Pancreas (tissue), 10 donors: ENCODE data around the gene FMOD. TPM values are rescaled to one million over a fixed set of nuclear protein-coding genes. Genes with fewer than 3 reads are reported as not detected.

Experiments used
- ATAC-seq, 4 donors: fragments of 200-7000 bp; cut with Tn5 transposase; one replicate each; pipeline versions ENCODE4 v1.8.0 to v1.9.1; 2020; ENCODE audit warnings: mild to moderate bottlenecking in 4 of 4, moderate library complexity in 4 of 4
- DNase-seq, 6 donors: peaks; one replicate each; pipeline ENCODE4 v3.0.0-alpha.2; 2020
- FAIRE-seq: peaks from 2 replicates; lab custom pipeline; 2012; peaks lifted over from hg19 to GRCh38; lab: Jason Lieb, UNC
- H3K27ac ChIP-seq, 4 donors: fragments of 200-600 bp; sonication (generic); 1 replicate in 3 of 4; 2 replicates in 1 of 4; pipeline versions ENCODE4 v1.5.0 to v1.8.0; 2020
- H3K27me3 ChIP-seq, 4 donors: fragments of 200-600 bp; one replicate each; pipeline ENCODE4 v1.8.0; 2021
- H3K36me3 ChIP-seq, 3 donors: fragments of 200-600 bp; sonication (generic) in 1 of 3; one replicate each; pipeline versions ENCODE4 v1.5.0 to v1.8.0; 2020 to 2021
- H3K4me1 ChIP-seq, 3 donors: fragments of 200-600 bp; one replicate each; pipeline ENCODE4 v1.8.0; 2021
- H3K4me3 ChIP-seq, 4 donors: fragments of 200-600 bp; sonication (generic) in 2 of 4; one replicate each; pipeline versions ENCODE4 v1.5.0 to v1.8.0; 2020 to 2021
- H3K9me3 ChIP-seq, 4 donors: fragments of 200-600 bp; one replicate each; pipeline ENCODE4 v1.8.0; 2021
- WGBS, 2 donors: extraction: QIAGEN DNeasy Blood & Tissue Kit; methylation state at CpG; one replicate each; pipeline ENCODE4 v1.1.7; 2013; 5-methylcytosine and 5-hydroxymethylcytosine counted together
- intact Hi-C, 3 donors: fragments of 100-400 bp; cut with DNase I; formaldehyde crosslinking; loops; one replicate each; pipeline versions ENCODE4 v1.11.1 to v1.14.2; 2022
- polyA plus RNA-seq, 2 donors: library from polyadenylated mRNA; stranded (reverse); fragments of 200-250 nt; gene quantifications; one replicate each; pipeline ENCODE4 v1.2.3, GENCODE V29; 2013
- total RNA-seq, 6 donors: library from RNA; stranded (reverse); fragmentation: NEBNext Ultra II Directional in 4 of 6; extraction: Animal tissue kit (Norgen Biotek cat#: 25700) in 4 of 6; gene quantifications; one replicate each; pipeline versions ENCODE4 v1.2.1 to v1.2.4, GENCODE V29; 2021 to 2023
- TF ChIP-seq, protein P1 (sequence below), 4 donors: fragments of 200-600 bp; sonication (generic) in 3 of 4; IDR thresholded peaks; one replicate each; pipeline versions ENCODE4 v1.5.0 to v1.8.0; 2021; ENCODE audit warnings: antibody characterized with exemption in 4 of 4
- donor health status: healthy with polysubstance abuse.
- donor health status: DM: no; HTN: no; CAD: no; lungs with moderate emphysema.
- donor health status: DM: no; HTN: no; CAD: no.
- donor health status: control.
- donor health status: control.
- donor health status: Bipolar disorder and iron deficiency.
- donor health status: DM: yes; HTN: yes; CAD: no.
- donor health status: DM: no; HTN: no; CAD: no.
- donor health status: DM: no; HTN: no; CAD: no.
- donor health status: DM: yes; HTN: yes; CAD: no.

Gene FMOD
- total and polyA plus RNA-seq, 8 donors, result 3.8 to 14.6 (median 8.3) TPM

GRCh38 chr1:203325418-203326091 lies 25.4 kb downstream of the FMOD start:
- FAIRE-seq, result no peak
- no peak for ATAC-seq
- Histone ChIP-seq H3K27me3 (no peaks in the 10 kb centered on the region), H3K36me3 (no peaks in the 10 kb centered on the region), H3K27ac (peak overlapping the region in 3 of 4 donors; percentile 29 to 98 (median 94)), H3K9me3 (no peaks in the 10 kb centered on the region), H3K4me3 (no peak overlapping the region), H3K4me1 (peaks cover 28 to 78% (median 52%) of the 10 kb centered on the region in 3 donors)
- DNase-seq, result peak in 5 of 6 donors; percentile 61 to 81 (median 71)
- TF ChIP-seq, protein P1, sequence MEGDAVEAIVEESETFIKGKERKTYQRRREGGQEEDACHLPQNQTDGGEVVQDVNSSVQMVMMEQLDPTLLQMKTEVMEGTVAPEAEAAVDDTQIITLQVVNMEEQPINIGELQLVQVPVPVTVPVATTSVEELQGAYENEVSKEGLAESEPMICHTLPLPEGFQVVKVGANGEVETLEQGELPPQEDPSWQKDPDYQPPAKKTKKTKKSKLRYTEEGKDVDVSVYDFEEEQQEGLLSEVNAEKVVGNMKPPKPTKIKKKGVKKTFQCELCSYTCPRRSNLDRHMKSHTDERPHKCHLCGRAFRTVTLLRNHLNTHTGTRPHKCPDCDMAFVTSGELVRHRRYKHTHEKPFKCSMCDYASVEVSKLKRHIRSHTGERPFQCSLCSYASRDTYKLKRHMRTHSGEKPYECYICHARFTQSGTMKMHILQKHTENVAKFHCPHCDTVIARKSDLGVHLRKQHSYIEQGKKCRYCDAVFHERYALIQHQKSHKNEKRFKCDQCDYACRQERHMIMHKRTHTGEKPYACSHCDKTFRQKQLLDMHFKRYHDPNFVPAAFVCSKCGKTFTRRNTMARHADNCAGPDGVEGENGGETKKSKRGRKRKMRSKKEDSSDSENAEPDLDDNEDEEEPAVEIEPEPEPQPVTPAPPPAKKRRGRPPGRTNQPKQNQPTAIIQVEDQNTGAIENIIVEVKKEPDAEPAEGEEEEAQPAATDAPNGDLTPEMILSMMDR (IDR thresholded peaks at IDR 0.05), result no peak
- intact Hi-C loops, result no loop called here
- WGBS, 2 donors, result 57 to 58% methylated on average over 13 of the region's 13 CpGs

GRCh38 chr1:203325026-203325417 lies 25.9 kb downstream of the FMOD start:
- intact Hi-C loops, result no loop called here
- H3K4me3 ChIP-seq, result no peak overlapping the region
- H3K27ac ChIP-seq, result peak overlapping the region in 3 of 4 donors; percentile 29 to 98 (median 94)
- no peak for ATAC-seq
- WGBS, 2 donors, result 75 to 86% methylated on average over 5 of the region's 5 CpGs
- no peaks in the 10 kb centered on the region for H3K27me3 ChIP-seq
- H3K9me3 ChIP-seq, result no peaks in the 10 kb centered on the region
- TF ChIP-seq, protein P1 (IDR thresholded peaks at IDR 0.05), result no peak
- no peaks in the 10 kb centered on the region for H3K36me3 ChIP-seq
- FAIRE-seq, result no peak
- peaks cover 29 to 79% (median 53%) of the 10 kb centered on the region in 3 donors for H3K4me1 ChIP-seq
- no peak for DNase-seq

DNA sequence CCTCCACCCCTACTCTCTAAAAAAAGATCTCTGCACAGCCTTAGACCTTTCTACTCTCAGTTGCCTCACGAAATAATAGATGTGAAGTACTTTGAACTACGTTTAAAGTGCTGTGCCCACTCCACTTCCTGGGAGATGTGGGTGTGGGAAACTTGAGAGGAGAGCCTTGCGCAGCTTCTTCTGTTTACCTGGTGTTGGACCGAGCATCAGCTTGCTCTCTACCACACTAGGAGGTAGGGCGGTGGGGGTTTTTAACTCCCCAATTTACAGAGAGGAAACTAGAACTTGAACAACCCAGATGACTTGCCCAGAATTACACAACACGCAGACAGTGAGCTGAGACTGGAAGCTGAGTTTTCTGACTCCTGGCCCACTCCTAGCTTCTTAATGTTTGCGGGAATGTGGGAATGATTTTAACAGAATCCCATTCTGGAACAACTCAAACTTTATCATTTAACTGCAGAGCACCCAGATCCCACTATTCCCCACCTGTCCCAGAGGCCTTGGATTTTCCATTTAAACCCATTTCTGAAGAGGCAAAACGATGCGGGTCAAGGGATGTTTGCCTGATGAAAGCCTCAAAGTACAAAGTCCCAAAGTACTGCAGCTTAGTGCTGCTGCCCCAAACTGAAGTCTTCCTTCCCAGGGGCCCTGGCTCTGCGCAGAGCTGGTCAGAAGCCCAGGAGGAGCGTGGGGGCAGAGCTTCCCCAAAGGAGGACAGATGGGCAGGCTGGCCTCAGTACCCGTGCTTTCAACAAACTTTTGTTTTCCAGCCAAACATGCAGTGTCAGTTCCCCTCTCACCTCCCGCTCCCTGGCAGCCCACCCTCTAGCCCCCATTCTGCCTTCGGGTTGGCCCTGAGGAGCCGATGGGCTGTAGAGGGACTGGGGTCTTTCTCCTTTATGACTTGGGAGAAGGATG lies 26.6 kb downstream of the FMOD start:
- Histone ChIP-seq H3K27me3 (no peaks in the 10 kb centered on the region), H3K27ac (peak overlapping the region in 3 of 4 donors; percentile 75 to 98 (median 94)), H3K4me3 (no peak overlapping the region), H3K36me3 (no peaks in the 10 kb centered on the region), H3K9me3 (no peaks in the 10 kb centered on the region), H3K4me1 (peaks cover 29 to 79% (median 53%) of the 10 kb centered on the region in 3 donors)
- DNase-seq (no peak), FAIRE-seq (no peak), ATAC-seq (no peak)
- TF ChIP-seq, protein P1 (IDR thresholded peaks at IDR 0.05), result no peak
- 65 to 70% methylated on average over 15 of the region's 15 CpGs for WGBS, 2 donors
- intact Hi-C loops, result no loop called here

DNA sequence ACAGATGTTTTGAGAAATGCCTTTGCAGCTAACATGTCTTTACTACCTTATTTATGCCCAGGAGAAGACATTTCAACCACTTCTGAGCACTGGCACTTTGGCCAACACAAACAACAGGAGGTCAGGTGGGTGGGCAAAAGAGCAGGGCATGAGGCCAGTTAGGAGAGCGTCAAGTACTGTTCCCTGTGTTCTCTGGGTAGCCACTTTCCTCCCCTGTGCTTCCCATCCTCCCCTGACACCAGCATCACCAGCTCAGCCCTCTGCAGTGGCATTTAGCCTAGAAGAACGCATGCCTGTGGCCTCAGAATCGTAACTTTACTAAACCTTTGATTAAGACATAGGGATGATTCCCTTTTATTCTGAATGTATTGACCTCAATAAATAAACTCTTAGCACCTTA lies 27.3 kb downstream of the FMOD start:
- FAIRE-seq, result no peak

More for the DNA sequence above, 27.3 kb downstream of the FMOD start:
- Histone ChIP-seq H3K9me3 (no peaks in the 10 kb centered on the region), H3K27me3 (no peaks in the 10 kb centered on the region), H3K4me1 (peaks cover 29 to 77% (median 61%) of the 10 kb centered on the region in 3 donors), H3K27ac (peak overlapping the region in 3 of 4 donors; percentile 75 to 98 (median 94)), H3K36me3 (no peaks in the 10 kb centered on the region), H3K4me3 (no peak overlapping the region)
- TF ChIP-seq, protein P1 (IDR thresholded peaks at IDR 0.05), result no peak
- DNase-seq (peak in 1 of 6 donors; percentile 44), ATAC-seq (peak in 1 of 4 donors; percentile 4)
- WGBS, 2 donors, result 49% methylated on average over 3 of the region's 3 CpGs
- intact Hi-C loops, result no loop called here
